Cerebellar cortex (tissue), 1 donor: Measurements from ENCODE around the gene NUDT8.
A peak's percentile ranks its signal among the peaks of the same experiment; 100 is the strongest.
"Not testable (repeated sequence)": the region's sequence is repeated elsewhere in the genome, so short reads cannot be mapped to it uniquely, and the experiment has no call there.

Source experiments
- DNase-seq: peaks from one replicate; pipeline ENCODE4 v3.0.0-alpha.2; 2015; ENCODE audit warnings: low spot score

The NUDT8 gene

GRCh38 chr11:67611704-67612587 lies 17.8 kb downstream of the NUDT8 start:
- no peak for DNase-seq

- no peak for DNase-seq
Measured at GRCh38 chr11:67611165-67611564, 18.6 kb downstream of the NUDT8 start.

DNA sequence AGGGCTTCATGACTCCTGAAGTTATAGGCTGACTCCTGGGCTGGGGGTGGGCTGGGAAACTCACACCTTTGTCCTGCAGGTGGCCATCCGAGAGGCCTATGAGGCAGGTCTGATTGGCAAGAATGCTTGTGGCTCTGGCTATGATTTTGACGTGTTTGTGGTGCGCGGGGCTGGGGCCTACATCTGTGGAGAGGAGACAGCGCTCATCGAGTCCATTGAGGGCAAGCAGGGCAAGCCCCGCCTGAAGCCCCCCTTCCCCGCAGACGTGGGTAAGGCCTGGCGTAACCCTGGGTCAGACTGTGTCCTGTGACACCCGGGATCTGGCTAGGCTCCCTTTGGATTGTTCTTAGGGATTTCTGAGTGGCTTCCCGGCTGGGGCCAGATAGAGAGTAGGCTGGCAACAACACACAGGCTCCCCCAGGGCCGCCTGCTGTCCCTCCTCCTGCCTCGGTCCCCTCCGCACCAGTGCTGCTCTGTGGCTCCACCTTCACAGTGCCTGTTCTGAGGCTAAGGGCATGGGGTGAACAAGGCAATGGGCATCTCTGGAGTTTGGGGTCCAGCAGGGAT lies 19.4 kb downstream of the NUDT8 start:
- DNase-seq = no peak

DNA sequence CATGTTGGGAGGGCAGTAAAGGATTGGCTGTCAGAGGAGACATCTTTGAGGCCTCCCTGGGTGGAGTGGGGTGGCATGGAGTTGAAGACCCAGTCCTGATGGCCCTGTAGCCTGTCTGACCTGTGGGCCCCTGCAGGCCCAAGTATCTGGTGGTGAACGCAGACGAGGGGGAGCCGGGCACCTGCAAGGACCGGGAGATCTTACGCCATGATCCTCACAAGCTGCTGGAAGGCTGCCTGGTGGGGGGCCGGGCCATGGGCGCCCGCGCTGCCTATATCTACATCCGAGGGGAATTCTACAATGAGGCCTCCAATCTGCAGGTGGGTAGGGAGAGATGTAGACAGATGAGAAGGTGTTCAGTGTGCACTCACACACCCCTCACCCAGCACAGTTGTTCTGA lies 20.4 kb downstream of the NUDT8 start:
- no peak for DNase-seq

DNA sequence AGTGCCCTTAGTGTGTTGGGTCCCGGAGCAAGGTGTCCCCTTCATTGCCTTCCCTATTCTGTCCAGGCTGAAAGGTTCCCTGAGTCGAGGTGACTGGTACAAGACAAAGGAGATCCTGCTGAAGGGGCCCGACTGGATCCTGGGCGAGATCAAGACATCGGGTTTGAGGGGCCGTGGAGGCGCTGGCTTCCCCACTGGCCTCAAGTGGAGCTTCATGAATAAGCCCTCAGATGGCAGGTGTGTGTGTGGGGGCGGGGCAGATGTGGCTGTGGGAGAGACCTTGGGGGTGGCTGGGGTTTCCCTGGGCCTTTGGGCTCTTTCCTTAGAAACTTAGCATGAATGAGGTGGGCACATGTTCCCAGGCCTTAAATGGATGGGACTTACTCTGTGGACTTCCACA lies 21.3 kb downstream of the NUDT8 start:
- DNase-seq = no peak

DNA sequence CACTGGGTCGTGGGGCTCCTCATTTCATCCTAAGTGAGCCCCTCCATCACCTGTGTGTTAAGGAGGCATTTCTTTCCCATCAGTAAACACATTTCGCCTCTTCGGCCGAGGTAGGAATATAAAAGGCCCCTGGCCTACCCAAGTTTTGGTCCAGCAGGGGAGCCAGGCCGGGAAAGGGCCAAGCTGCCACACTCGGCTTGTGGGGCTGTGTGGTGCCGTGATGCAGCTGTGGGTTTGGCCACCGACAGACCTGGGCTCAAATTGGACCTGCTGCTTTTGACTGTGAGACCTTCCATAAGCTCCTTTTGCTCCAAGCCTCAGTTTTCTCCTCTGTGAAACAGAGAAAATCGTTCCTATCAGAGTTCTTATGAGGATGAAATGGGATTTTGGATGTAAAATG lies 22.2 kb downstream of the NUDT8 start:
- no peak for DNase-seq

- DNase-seq = peak; percentile 97
Measured at GRCh38 chr11:67606492-67607295, 23.0 kb downstream of the NUDT8 start, which contains the start of gene NDUFV1. Gene NDUFV1, plus strand, starts transcription at chr11:67606936. Its CDS starts 69 bp downstream, at chr11:67607005.

- DNase-seq = no peak
Measured at GRCh38 chr11:67606093-67606491, 23.6 kb downstream of the NUDT8 start.

DNA sequence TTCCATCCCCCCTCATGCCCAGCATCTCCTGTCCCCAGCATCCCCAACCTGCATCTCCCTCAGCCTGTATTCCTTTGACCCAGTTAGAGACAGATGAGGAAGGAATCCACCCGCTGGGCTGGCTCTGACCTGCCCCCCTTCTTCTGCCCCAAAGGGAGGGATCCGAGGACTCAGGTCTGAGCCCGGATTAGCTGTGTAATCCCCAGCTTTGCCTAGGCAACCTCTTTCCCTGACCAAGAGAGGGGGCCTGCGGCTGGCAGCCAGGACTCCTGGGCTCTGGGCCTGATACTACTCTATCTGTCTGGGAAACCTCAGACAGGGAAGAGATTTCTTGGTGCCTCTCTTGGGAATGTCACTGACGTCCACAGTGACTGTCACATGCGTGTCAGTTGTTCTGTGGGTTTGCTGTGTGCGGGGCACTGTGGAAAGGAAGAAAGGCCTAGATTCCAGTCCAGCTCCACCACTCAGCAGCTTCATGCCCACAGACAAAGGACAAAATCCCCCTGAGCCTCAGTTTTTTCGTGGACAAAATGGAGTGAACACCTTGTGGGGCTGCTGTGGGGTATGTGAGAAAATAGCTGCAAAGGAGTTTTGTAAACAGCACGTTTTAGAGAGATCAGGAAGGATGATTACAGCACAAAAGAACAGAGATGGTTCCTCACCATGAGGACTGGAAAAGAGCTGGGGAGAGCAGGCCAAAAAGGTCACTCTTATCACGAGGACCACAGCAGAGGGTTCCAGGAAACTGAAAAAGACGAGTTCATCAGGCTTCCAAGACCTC lies 24.3 kb downstream of the NUDT8 start:
- no peak for DNase-seq

DNA sequence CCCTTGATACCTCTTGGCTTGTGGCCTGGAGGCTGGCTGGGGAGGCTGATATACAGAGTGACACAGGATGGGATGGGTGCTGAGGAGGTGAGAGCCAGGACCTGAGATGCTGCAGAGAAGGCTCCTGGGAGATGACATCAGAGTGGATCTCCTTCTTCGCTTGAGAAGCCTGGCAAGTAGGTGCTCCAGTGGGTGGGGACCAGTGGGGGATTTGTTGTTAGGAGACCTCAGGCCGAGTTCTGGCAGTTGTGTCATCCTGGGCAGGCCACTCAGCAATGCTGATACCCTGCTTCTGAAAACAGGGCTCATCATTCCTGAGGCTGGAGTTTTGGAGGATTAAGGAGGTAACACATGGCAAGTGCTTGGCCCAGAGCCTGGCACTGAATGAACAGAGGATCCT lies 24.9 kb downstream of the NUDT8 start:
- DNase-seq = no peak

DNA sequence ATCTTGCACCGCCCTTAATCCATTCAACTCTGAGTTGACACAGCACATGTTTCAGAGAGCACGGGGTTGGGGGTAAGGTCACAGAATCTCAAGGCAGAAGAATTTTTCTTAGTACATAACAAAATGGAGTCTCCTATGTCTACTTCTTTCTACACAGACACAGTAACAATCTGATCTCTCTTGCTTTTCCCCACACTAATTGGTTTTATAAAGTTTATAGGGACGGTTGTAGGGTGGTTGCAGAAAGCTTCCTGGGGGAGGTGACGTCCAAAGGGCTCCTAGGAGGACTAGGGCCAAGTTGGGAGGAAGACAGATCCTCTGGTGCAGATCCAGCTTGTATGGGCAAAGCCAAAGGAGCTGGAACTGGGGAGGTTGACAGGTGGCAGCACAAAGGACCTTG lies 25.6 kb downstream of the NUDT8 start:
- not testable (repeated sequence) for DNase-seq

GRCh38 chr11:67601098-67601497 lies 28.6 kb downstream of the NUDT8 start:
- no peak for DNase-seq

DNA sequence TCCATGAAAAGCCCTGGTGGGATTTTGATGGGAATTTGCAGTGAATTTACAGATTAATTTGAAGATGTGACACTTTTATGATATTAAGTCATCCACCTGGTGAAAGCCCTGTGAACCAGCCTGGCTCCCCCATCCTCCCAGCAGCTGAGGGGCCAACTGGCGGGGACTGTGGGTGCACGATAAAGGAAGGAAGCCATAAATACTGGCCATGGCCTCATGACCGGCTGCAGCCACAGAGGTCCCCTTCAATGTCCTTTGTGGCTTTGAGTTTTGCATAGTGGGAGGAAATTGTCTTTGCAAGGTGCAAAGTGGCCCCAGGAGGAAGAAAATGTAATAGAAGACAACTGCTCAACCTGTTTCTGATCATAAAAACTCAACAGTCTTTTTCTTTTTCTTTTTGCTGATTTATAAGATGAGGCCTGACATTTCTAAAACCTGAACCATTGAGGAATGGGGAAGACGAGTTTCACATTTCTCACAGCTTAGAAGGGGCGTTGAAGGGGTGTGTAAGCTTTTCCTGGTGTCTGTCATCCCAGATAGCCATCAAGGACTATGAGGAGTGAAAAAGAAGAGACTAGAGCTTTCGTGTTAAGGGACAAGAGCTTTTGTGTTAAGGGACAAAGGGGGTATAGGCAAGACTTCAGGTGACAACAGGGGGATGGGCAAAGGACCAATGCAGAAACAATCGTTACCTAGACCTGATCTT lies 29.3 kb downstream of the NUDT8 start:
- DNase-seq = no peak

GRCh38 chr11:67599149-67599548 lies 30.6 kb downstream of the NUDT8 start:
- DNase-seq = no peak

DNA sequence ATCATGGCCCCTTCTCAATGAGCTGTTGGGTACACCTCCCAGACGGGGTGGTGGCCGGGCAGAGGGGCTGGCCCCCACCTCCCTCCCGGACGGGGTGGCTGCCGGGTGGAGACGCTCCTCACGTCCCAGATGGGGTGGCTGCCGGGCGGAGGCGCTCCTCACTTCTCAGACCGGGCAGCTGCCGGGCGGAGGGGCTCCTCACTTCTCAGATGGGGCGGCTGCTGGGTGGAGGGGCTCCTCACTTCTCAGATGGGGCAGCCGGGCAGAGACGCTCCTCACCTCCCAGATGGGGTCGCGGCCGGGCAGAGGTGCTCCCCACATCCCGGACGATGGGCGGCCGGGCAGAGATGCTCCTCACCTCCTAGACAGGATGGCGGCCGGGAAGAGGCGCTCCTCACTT lies 31.8 kb downstream of the NUDT8 start:
- DNase-seq = not testable (repeated sequence)

DNA sequence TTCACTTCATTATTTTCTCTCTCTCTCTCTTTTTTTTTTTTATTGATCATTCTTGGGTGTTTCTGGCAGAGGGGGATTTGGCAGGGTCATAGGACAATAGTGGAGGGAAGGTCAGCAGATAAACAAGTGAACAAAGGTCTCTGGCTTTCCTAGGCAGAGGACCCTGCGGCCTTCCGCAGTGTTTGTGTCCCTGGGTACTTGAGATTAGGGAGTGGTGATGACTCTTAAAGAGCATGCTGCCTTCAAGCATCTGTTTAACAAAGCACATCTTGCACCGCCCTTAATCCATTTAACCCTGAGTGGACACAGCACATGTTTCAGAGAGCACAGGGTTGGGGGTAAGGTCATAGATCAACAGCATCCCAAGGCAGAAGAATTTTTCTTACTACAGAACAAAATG lies 32.3 kb downstream of the NUDT8 start:
- DNase-seq = not testable (repeated sequence)

DNA sequence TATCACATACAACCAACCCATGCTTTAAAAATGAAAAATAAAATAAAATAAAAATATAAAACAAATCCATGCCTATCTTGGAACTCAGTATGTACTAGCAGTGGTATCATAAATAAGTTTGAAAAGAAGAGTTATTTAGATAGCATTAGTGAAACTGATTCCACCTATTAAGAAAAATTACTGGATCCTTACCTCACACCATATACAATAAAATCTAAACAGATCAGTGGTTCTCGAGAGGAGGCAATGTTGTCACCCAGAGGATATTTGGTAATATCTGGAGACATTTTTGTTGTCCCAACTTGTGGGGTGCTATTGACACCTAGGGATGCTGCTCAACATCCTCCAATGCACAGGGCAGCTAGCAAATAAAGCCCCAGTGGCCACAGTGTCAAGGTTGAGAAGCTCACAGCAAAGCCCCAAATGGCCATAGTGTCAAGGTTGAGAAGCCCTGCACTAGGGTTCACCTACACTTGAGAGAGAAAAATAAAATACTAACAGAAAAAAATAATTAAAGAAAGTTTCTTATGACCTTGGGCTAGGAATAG lies 32.9 kb downstream of the NUDT8 start:
- DNase-seq = no peak

GRCh38 chr11:67594480-67594879 lies 35.3 kb downstream of the NUDT8 start:
- no peak for DNase-seq

GRCh38 chr11:67593565-67593905 lies 36.2 kb downstream of the NUDT8 start:
- DNase-seq = no peak

DNA sequence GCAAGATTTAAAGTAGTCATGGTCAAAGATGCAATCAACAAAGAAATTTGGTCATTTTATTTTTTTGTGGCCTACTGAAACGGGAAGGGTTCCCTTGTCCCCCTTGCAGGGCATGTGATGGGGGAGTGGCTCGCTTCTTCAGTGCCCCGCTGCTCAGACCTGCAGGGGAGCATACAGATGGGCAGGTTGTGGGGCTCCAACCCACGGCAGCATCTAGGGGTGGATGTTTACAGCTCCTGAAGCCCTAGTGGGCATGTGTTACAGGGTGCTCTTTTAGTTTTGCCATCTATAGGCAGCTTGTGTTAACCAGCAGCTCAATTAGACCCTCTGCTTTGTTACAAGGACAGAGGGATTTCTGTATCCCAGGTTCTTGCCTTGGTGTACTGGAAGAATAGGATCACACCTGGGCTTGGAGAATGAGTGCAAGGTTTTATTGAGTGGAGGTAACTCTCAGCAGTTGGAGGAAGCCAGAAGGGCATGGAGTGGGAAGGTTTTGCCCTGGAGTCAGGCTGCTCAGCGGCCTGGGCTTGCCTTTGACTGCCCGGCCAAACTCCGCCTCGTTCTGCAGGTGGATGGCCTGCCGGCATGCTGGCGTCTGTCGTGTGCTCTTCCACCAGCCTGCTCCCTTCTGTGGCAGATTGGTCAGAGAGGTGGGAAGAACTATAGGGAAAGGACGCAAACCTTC lies 36.7 kb downstream of the NUDT8 start:
- no peak for DNase-seq
